GM23338 (cell line): Measurements from ENCODE around the gene CACNB3. TPM values are rescaled to one million over a fixed set of nuclear protein-coding genes. Genes with fewer than 3 reads are reported as not detected.

Experiments used
- ATAC-seq: fragments of 200-7000 bp; cut with Tn5 transposase; 3 replicates; pipeline ENCODE4 v1.9.1; 2020
- DNase-seq: peaks from one replicate; pipeline ENCODE4 v3.0.0-alpha.2; 2015; ENCODE audit warnings: low spot score
- H2AFZ ChIP-seq: fragments of 200-600 bp; sonication (generic); 2 replicates; pipeline ENCODE4 v1.8.0; 2016; ENCODE audit warnings: antibody characterized with exemption, mild to moderate bottlenecking, moderate library complexity
- H3F3A ChIP-seq: fragments of 200-600 bp; sonication (generic); replicated peaks from 2 replicates; pipeline ENCODE4 v1.8.0; 2017; ENCODE audit warnings: antibody characterized with exemption, mixed run types, low read depth
- H3K27ac ChIP-seq: fragments of 200-600 bp; sonication (generic); 2 replicates; pipeline ENCODE4 v1.6.1; 2016; ENCODE audit warnings: low read depth
- H3K27me3 ChIP-seq: fragments of 200-600 bp; sonication (generic); 2 replicates; pipeline ENCODE4 v1.8.0; 2016; ENCODE audit warnings: mild to moderate bottlenecking, mixed run types, moderate library complexity; ENCODE audit not compliant: insufficient read depth
- H3K36me3 ChIP-seq: fragments of 200-600 bp; sonication (generic); 2 replicates; pipeline ENCODE4 v1.8.0; 2016; ENCODE audit warnings: mild to moderate bottlenecking; ENCODE audit not compliant: insufficient read depth
- H3K4me1 ChIP-seq: fragments of 200-600 bp; sonication (generic); 2 replicates; pipeline ENCODE4 v1.8.0; 2016; ENCODE audit warnings: mild to moderate bottlenecking, moderate library complexity; ENCODE audit not compliant: insufficient read depth
- H3K4me2 ChIP-seq: fragments of 200-600 bp; sonication (generic); 2 replicates; pipeline ENCODE4 v1.7.1; 2017; ENCODE audit warnings: mixed run types
- H3K4me3 ChIP-seq: fragments of 200-600 bp; sonication (generic); 2 replicates; pipeline ENCODE4 v1.6.1; 2016; ENCODE audit warnings: mixed run types
- H3K79me2 ChIP-seq: fragments of 200-600 bp; sonication (generic); replicated peaks from 2 replicates; pipeline ENCODE4 v1.8.0; 2017; ENCODE audit warnings: mild to moderate bottlenecking; ENCODE audit not compliant: insufficient read depth
- H3K9me2 ChIP-seq: fragments of 200-600 bp; sonication (generic); 2 replicates; pipeline ENCODE4 v1.8.0; 2017; ENCODE audit not compliant: insufficient read depth
- H4K20me1 ChIP-seq: fragments of 200-600 bp; sonication (generic); replicated peaks from 2 replicates; pipeline ENCODE4 v1.8.0; 2017; ENCODE audit warnings: mild to moderate bottlenecking; ENCODE audit not compliant: insufficient read depth
- H3K27ac Mint-ChIP-seq: 2 replicates; pipeline ENCODE4 v1.8.0; 2020; ENCODE audit warnings: inconsistent platforms, mild to moderate bottlenecking, moderate library complexity, mixed read lengths
- H3K27me3 Mint-ChIP-seq: 3 replicates; pipeline ENCODE4 v1.8.0; 2022; ENCODE audit warnings: low read depth, mild to moderate bottlenecking, moderate library complexity, mixed read lengths, inconsistent platforms; ENCODE audit not compliant: insufficient read depth, poor library complexity
- H3K36me3 Mint-ChIP-seq: 3 replicates; pipeline ENCODE4 v1.8.0; 2021; ENCODE audit warnings: low read depth, mild to moderate bottlenecking, inconsistent platforms, moderate library complexity, mixed read lengths
- H3K4me1 Mint-ChIP-seq: 3 replicates; pipeline ENCODE4 v1.8.0; 2020; ENCODE audit warnings: mild to moderate bottlenecking, inconsistent platforms, mixed read lengths
- H3K4me3 Mint-ChIP-seq: 3 replicates; pipeline ENCODE4 v1.8.0; 2021; ENCODE audit warnings: moderate library complexity, mild to moderate bottlenecking, inconsistent platforms, mixed read lengths
- H3K9me3 Mint-ChIP-seq: 3 replicates; pipeline ENCODE4 v1.8.0; 2020; ENCODE audit warnings: moderate library complexity, mild to moderate bottlenecking, inconsistent platforms, mixed read lengths
- EZH2 ChIP-seq: fragments of 200-600 bp; sonication (generic); IDR thresholded peaks from one replicate; pipeline ENCODE4 v1.8.0; 2017; ENCODE audit warnings: antibody characterized with exemption, mild to moderate bottlenecking, low read depth; ENCODE audit not compliant: unreplicated experiment
- JUNB ChIP-seq: IDR thresholded peaks from one replicate; pipeline ENCODE4 v1.6.1; 2016; ENCODE audit warnings: antibody characterized with exemption; ENCODE audit not compliant: unreplicated experiment
- NANOG ChIP-seq: IDR thresholded peaks from 2 replicates; pipeline ENCODE4 v1.6.1; 2016; ENCODE audit warnings: antibody characterized with exemption, borderline replicate concordance
- POLR2AphosphoS5 ChIP-seq: IDR thresholded peaks from 2 replicates; pipeline ENCODE4 v1.6.1; 2016; ENCODE audit warnings: antibody characterized with exemption, low read depth
- STAT1 ChIP-seq: IDR thresholded peaks from one replicate; pipeline ENCODE4 v1.6.1; 2016; ENCODE audit warnings: antibody characterized with exemption; ENCODE audit not compliant: unreplicated experiment
- polyA plus RNA-seq: library from polyadenylated mRNA; unstranded; fragments of >200 nt; fragmentation: Nextera tagmentation; extraction: Ambion mirVana; gene quantifications from 2 replicates; pipeline ENCODE4 v1.2.1, GENCODE V29; 2016
- total RNA-seq: library from RNA; depleted of rRNA; stranded (reverse); fragments of >200 nt; shearing (Covaris generic); gene quantifications from 2 replicates; pipeline ENCODE4 v1.2.3, GENCODE V29; 2014
- TF ChIP-seq, protein P1 (sequence below): fragments of 250-450 bp; sonication (Bioruptor Pico); IDR thresholded peaks from 2 replicates; pipeline ENCODE4 v1.5.0; 2020; ENCODE audit warnings: mild to moderate bottlenecking, moderate library complexity

Gene CACNB3
- total and polyA plus RNA-seq, 2 experiments from 2014 or later, result 4.1 to 6.2 TPM

DNA sequence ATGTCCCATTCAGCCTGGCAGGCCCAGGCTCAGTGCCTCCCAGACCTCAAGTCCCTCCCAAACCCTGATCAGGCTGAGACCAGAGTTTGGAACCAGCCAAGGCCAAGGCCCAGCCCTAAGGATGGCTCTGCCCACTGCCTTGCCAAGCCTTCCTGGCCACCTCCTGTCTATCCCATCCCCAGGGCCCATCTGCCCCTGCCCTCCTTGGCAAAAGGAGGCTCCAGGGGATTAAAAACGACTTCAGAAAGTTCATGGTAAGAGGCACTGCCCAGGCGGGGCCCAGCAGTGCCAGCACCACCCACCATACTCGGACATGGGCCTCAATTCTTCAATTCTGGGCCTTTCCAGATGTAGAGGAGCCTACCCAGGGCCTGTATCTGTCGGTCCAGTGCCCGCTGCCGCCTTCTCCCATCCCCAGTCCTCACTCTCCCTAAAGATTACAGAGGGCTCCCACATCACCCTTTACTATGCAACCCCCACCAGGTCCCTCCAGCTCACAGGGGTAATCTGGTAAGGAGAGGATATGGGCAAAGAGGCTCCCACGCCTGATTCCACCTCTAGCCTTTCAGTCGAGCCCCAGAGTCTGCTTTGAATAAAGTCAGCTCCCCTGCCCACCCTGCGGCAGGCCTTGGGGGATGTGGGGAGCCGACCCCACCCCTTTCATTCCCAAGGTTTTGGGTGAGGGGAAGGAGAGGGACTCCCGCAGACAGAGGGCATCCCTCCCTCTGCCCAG is 30.3 kb upstream of the CACNB3 start:
- peak overlapping the region; percentile 65; the same call in 1 of the 2 replicates for H3K27ac Mint-ChIP-seq
- Histone ChIP-seq H2AFZ (peak overlapping the region; percentile 76), H3K36me3 (no peaks in the 10 kb centered on the region), H3K4me1 (peaks cover 12% of the 10 kb centered on the region), H3F3A (peaks cover 7% of the 10 kb centered on the region), H3K4me2 (peak overlapping the region; percentile 93), H3K79me2 (no peaks in the 10 kb centered on the region), H4K20me1 (no peaks in the 10 kb centered on the region), H3K9me2 (no peaks in the 10 kb centered on the region), H3K4me3 (peak overlapping the region; percentile 88), H3K27me3 (peaks cover 23% of the 10 kb centered on the region), H3K27ac (no peak overlapping the region)
- peak; percentile 6 for ATAC-seq
- no peak for DNase-seq
- H3K36me3 Mint-ChIP-seq, result no peaks in the 10 kb centered on the region
- H3K9me3 Mint-ChIP-seq, result no peaks in the 10 kb centered on the region
- H3K4me3 Mint-ChIP-seq, result peak overlapping the region; percentile 95
- peaks cover 28% of the 10 kb centered on the region for H3K4me1 Mint-ChIP-seq
- H3K27me3 Mint-ChIP-seq, result peaks cover 4% of the 10 kb centered on the region
- no peak for TF ChIP-seq JUNB
- TF ChIP-seq EZH2, result no peak
- TF ChIP-seq POLR2AphosphoS5, result no peak
- TF ChIP-seq STAT1, result no peak
- TF ChIP-seq, protein P1, sequence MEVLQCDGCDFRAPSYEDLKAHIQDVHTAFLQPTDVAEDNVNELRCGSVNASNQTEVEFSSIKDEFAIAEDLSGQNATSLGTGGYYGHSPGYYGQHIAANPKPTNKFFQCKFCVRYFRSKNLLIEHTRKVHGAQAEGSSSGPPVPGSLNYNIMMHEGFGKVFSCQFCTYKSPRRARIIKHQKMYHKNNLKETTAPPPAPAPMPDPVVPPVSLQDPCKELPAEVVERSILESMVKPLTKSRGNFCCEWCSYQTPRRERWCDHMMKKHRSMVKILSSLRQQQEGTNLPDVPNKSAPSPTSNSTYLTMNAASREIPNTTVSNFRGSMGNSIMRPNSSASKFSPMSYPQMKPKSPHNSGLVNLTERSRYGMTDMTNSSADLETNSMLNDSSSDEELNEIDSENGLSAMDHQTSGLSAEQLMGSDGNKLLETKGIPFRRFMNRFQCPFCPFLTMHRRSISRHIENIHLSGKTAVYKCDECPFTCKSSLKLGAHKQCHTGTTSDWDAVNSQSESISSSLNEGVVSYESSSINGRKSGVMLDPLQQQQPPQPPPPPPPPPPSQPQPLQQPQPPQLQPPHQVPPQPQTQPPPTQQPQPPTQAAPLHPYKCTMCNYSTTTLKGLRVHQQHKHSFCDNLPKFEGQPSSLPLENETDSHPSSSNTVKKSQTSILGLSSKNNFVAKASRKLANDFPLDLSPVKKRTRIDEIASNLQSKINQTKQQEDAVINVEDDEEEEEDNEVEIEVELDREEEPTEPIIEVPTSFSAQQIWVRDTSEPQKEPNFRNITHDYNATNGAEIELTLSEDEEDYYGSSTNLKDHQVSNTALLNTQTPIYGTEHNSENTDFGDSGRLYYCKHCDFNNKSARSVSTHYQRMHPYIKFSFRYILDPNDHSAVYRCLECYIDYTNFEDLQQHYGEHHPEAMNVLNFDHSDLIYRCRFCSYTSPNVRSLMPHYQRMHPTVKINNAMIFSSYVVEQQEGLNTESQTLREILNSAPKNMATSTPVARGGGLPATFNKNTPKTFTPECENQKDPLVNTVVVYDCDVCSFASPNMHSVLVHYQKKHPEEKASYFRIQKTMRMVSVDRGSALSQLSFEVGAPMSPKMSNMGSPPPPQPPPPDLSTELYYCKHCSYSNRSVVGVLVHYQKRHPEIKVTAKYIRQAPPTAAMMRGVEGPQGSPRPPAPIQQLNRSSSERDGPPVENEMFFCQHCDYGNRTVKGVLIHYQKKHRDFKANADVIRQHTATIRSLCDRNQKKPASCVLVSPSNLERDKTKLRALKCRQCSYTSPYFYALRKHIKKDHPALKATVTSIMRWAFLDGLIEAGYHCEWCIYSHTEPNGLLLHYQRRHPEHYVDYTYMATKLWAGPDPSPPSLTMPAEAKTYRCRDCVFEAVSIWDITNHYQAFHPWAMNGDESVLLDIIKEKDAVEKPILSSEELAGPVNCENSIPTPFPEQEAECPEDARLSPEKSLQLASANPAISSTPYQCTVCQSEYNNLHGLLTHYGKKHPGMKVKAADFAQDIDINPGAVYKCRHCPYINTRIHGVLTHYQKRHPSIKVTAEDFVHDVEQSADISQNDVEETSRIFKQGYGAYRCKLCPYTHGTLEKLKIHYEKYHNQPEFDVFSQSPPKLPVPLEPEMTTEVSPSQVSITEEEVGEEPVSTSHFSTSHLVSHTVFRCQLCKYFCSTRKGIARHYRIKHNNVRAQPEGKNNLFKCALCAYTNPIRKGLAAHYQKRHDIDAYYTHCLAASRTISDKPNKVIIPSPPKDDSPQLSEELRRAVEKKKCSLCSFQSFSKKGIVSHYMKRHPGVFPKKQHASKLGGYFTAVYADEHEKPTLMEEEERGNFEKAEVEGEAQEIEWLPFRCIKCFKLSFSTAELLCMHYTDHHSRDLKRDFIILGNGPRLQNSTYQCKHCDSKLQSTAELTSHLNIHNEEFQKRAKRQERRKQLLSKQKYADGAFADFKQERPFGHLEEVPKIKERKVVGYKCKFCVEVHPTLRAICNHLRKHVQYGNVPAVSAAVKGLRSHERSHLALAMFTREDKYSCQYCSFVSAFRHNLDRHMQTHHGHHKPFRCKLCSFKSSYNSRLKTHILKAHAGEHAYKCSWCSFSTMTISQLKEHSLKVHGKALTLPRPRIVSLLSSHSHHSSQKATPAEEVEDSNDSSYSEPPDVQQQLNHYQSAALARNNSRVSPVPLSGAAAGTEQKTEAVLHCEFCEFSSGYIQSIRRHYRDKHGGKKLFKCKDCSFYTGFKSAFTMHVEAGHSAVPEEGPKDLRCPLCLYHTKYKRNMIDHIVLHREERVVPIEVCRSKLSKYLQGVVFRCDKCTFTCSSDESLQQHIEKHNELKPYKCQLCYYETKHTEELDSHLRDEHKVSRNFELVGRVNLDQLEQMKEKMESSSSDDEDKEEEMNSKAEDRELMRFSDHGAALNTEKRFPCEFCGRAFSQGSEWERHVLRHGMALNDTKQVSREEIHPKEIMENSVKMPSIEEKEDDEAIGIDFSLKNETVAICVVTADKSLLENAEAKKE, result no peak

DNA sequence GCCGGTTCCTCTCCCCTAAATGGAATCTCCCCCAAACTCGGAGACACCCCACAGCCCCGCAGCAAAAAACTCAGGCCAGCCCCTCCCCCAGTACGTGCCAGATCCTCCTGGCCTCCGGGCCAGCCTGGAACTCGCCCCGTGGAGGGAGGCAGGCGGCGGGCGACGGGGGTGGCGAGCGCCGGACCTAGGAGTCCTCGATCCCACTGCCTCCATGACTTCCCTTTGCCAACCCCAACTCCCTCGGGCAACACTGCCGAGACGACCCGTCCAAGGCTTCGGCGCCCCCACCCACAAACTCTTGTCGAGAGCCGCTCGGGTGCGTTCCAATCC is 29.8 kb upstream of the CACNB3 start:
- Mint-ChIP-seq H3K36me3 (no peaks in the 10 kb centered on the region), H3K27ac (peak overlapping the region; percentile 65; the same call in 1 of the 2 replicates), H3K27me3 (peaks cover 4% of the 10 kb centered on the region), H3K9me3 (no peaks in the 10 kb centered on the region), H3K4me1 (peaks cover 28% of the 10 kb centered on the region), H3K4me3 (peak overlapping the region; percentile 95)
- ATAC-seq, result no peak; the same call in 2 of the 3 replicates
- H3K27ac ChIP-seq, result no peak overlapping the region
- peaks cover 7% of the 10 kb centered on the region for H3F3A ChIP-seq
- H3K9me2 ChIP-seq, result no peaks in the 10 kb centered on the region
- H3K27me3 ChIP-seq, result peaks cover 23% of the 10 kb centered on the region
- H3K4me1 ChIP-seq, result peaks cover 12% of the 10 kb centered on the region
- no peak for DNase-seq
- no peaks in the 10 kb centered on the region for H4K20me1 ChIP-seq
- H3K4me2 ChIP-seq, result peak overlapping the region; percentile 93
- no peaks in the 10 kb centered on the region for H3K36me3 ChIP-seq
- peak overlapping the region; percentile 88 for H3K4me3 ChIP-seq
- TF ChIP-seq STAT1 (no peak), EZH2 (no peak), NANOG (no peak)
- TF ChIP-seq, protein P1, result no peak
- H2AFZ ChIP-seq, result peak overlapping the region; percentile 76
- H3K79me2 ChIP-seq, result no peaks in the 10 kb centered on the region
